Spleen (tissue), 11 donors: Measurements from ENCODE around the gene LYVE1. TPM values are rescaled to one million over a fixed set of nuclear protein-coding genes. Genes with fewer than 3 reads are reported as not detected.
A peak's percentile ranks its signal among the peaks of the same experiment; 100 is the strongest.

Source experiments
- DNase-seq: peaks from one replicate; pipeline ENCODE4 v3.0.0-alpha.2; 2020
- H3K27ac ChIP-seq, 8 donors: fragments of 200-600 bp; sonication (generic) in 7 of 8; 1 replicate in 4 of 8; 2 replicates in 4 of 8; pipeline versions ENCODE4 v1.5.0 to v1.8.0; 2016 to 2021; ENCODE audit warnings: inconsistent platforms in 4 of 8, mild to moderate bottlenecking in 4 of 8, moderate library complexity in 1 of 8
- H3K27me3 ChIP-seq, 7 donors: fragments of 200-600 bp; sonication (generic) in 6 of 7; replicated peaks in 1 of 7; 1 replicate in 4 of 7; 2 replicates in 3 of 7; pipeline versions ENCODE4 v1.5.0 to v1.8.0; 2016 to 2021; ENCODE audit warnings: inconsistent platforms in 3 of 7, mild to moderate bottlenecking in 1 of 7
- H3K36me3 ChIP-seq, 6 donors: fragments of 200-600 bp; sonication (generic) in 5 of 6; 1 replicate in 4 of 6; 2 replicates in 2 of 6; pipeline versions ENCODE4 v1.5.0 to v1.8.0; 2016 to 2021; ENCODE audit warnings: inconsistent platforms in 2 of 6
- H3K4me1 ChIP-seq, 6 donors: fragments of 200-600 bp; sonication (generic) in 5 of 6; 1 replicate in 3 of 6; 2 replicates in 3 of 6; pipeline versions ENCODE4 v1.5.0 to v1.8.0; 2016 to 2021; ENCODE audit warnings: inconsistent platforms in 3 of 6
- H3K4me3 ChIP-seq, 8 donors: fragments of 200-600 bp; sonication (generic) in 7 of 8; 1 replicate in 4 of 8; 2 replicates in 4 of 8; pipeline versions ENCODE4 v1.5.0 to v1.8.0; 2016 to 2021; ENCODE audit warnings: inconsistent platforms in 4 of 8, mild to moderate bottlenecking in 4 of 8, moderate library complexity in 2 of 8
- H3K9me3 ChIP-seq, 8 donors: fragments of 200-600 bp; sonication (generic) in 7 of 8; 1 replicate in 4 of 8; 2 replicates in 4 of 8; pipeline versions ENCODE4 v1.5.0 to v1.8.0; 2016 to 2021; ENCODE audit warnings: inconsistent platforms in 4 of 8
- CTCF ChIP-seq, 11 experiments: fragments of 200-600 bp in 7 of 11; fragments of 450-650 bp in 4 of 11; sonication (generic) in 4 of 11; IDR thresholded peaks in 8 of 11; conservative IDR thresholded peaks in 3 of 11; 1 replicate in 7 of 11; 2 replicates in 4 of 11; pipeline versions ENCODE4 v1.4.0 to v1.8.0; 2016 to 2021; ENCODE audit warnings: antibody characterized with exemption in 11 of 11, inconsistent platforms in 4 of 11, mild to moderate bottlenecking in 1 of 11
- POLR2A ChIP-seq, 3 donors: fragments of 450-650 bp; IDR thresholded peaks; one replicate each; pipeline ENCODE4 v1.5.1; 2017; ENCODE audit warnings: antibody characterized with exemption in 3 of 3, mild to moderate bottlenecking in 1 of 3
- POLR2AphosphoS5 ChIP-seq, 3 donors: sonication (generic); formaldehyde crosslinking; IDR thresholded peaks; one replicate each; pipeline ENCODE4 v1.5.1; 2017; ENCODE audit warnings: antibody characterized with exemption in 3 of 3
- WGBS, 5 donors: extraction: QIAGEN DNeasy Blood & Tissue Kit in 3 of 5; methylation state at CpG; one replicate each; pipeline versions ENCODE4 v1.1.5 to v1.1.7; 2013 to 2018; 5-methylcytosine and 5-hydroxymethylcytosine counted together
- intact Hi-C: fragments of 100-400 bp; cut with DNase I; formaldehyde crosslinking; loops from one replicate; pipeline ENCODE4 v1.15.0; 2023; ENCODE audit warnings: low total_unique reads
- polyA plus RNA-seq, 3 donors: library from polyadenylated mRNA; stranded (reverse); fragments of 200-250 nt; gene quantifications; one replicate each; pipeline ENCODE4 v1.2.1, GENCODE V29; 2013
- total RNA-seq, 7 donors: library from RNA; depleted of rRNA in 3 of 7; stranded (reverse); fragments of >200 nt in 3 of 7; fragmentation: NEBNext Ultra II Directional in 4 of 7; extraction: Animal tissue kit (Norgen Biotek cat#: 25700) in 4 of 7; gene quantifications; one replicate each; pipeline versions ENCODE4 v1.1.0 to v1.2.1, GENCODE V29; 2016 to 2021
- donor health status: healthy with polysubstance abuse.
- donor health status: DM: no; HTN: no; CAD: no; lungs with moderate emphysema.
- donor health status: DM: no; HTN: no; CAD: no.
- donor health status: Bipolar disorder and iron deficiency.
- donor health status: healthy.
- donor health status: DM: no; HTN: no; CAD: no.
- donor health status: DM: yes; HTN: yes; CAD: no.

LYVE1 gene
- total and polyA plus RNA-seq, 10 donors: 20.2 to 338 (median 134) TPM

GRCh38 chr11:10588904-10589303, 20.4 kb upstream of the LYVE1 start:
- intact Hi-C loops: no loop called here
- no peaks in the 10 kb centered on the region for H3K9me3 ChIP-seq
- H3K27me3 ChIP-seq: no peaks in the 10 kb centered on the region
- no peak for TF ChIP-seq POLR2AphosphoS5 (IDR thresholded peaks at IDR 0.05)
- no peak for TF ChIP-seq POLR2A (IDR thresholded peaks at IDR 0.05)
- no peak for TF ChIP-seq CTCF (IDR thresholded peaks at IDR 0.05 in 8 of 11, conservative IDR thresholded peaks at IDR 0.05 in 3 of 11)
- H3K4me1 ChIP-seq: peaks cover 0 to 34% (median 11%) of the 10 kb centered on the region in 6 donors
- no peak overlapping the region for H3K27ac ChIP-seq
- WGBS, 5 donors: 60 to 79% (median 63%) methylated on average over 2 of the region's 2 CpGs
- no peak overlapping the region for H3K4me3 ChIP-seq
- H3K36me3 ChIP-seq: peaks cover 0 to 32% (median 0%) of the 10 kb centered on the region in 6 donors
- DNase-seq: no peak

- H3K36me3 ChIP-seq: peaks cover 0 to 23% (median 0%) of the 10 kb centered on the region in 6 donors
- H3K4me1 ChIP-seq: peaks cover 0 to 41% (median 20%) of the 10 kb centered on the region in 6 donors
- 86 to 94% (median 93%) methylated on average over 3 of the region's 3 CpGs for WGBS, 5 donors
- no peak overlapping the region for H3K4me3 ChIP-seq
- no peak for DNase-seq
- no peaks in the 10 kb centered on the region for H3K9me3 ChIP-seq
- H3K27ac ChIP-seq: no peak overlapping the region
- intact Hi-C loops: no loop called here
- H3K27me3 ChIP-seq: no peaks in the 10 kb centered on the region
- TF ChIP-seq POLR2AphosphoS5 (IDR thresholded peaks at IDR 0.05) (no peak), CTCF (IDR thresholded peaks at IDR 0.05 in 8 of 11, conservative IDR thresholded peaks at IDR 0.05 in 3 of 11) (no peak), POLR2A (IDR thresholded peaks at IDR 0.05) (no peak)
Observed at GRCh38 chr11:10587995-10588394, 19.5 kb upstream of the LYVE1 start.

GRCh38 chr11:10587388-10587787, 18.9 kb upstream of the LYVE1 start:
- Histone ChIP-seq H3K27me3 (no peaks in the 10 kb centered on the region), H3K27ac (peak overlapping the region in 1 of 8 donors; percentile 5), H3K36me3 (peaks cover 0 to 22% (median 0%) of the 10 kb centered on the region in 6 donors), H3K4me3 (no peak overlapping the region), H3K9me3 (no peaks in the 10 kb centered on the region), H3K4me1 (peaks cover 4 to 41% (median 24%) of the 10 kb centered on the region in 6 donors)
- intact Hi-C loops: no loop called here
- no peak for DNase-seq
- TF ChIP-seq CTCF (IDR thresholded peaks at IDR 0.05 in 8 of 11, conservative IDR thresholded peaks at IDR 0.05 in 3 of 11) (no peak), POLR2AphosphoS5 (IDR thresholded peaks at IDR 0.05) (no peak), POLR2A (IDR thresholded peaks at IDR 0.05) (no peak)
- 89 to 96% (median 95%) methylated on average over 7 of the region's 7 CpGs for WGBS, 5 donors

GRCh38 chr11:10584071-10584501, 15.6 kb upstream of the LYVE1 start:
- intact Hi-C loops: no loop called here
- no peaks in the 10 kb centered on the region for H3K9me3 ChIP-seq
- TF ChIP-seq POLR2A (IDR thresholded peaks at IDR 0.05) (no peak), CTCF (IDR thresholded peaks at IDR 0.05 in 8 of 11, conservative IDR thresholded peaks at IDR 0.05 in 3 of 11) (no peak), POLR2AphosphoS5 (IDR thresholded peaks at IDR 0.05) (peak in 1 of 3 donors; percentile 11)
- H3K27ac ChIP-seq: peak overlapping the region; percentile 13 to 89 (median 76)
- H3K4me1 ChIP-seq: peaks cover 27 to 63% (median 52%) of the 10 kb centered on the region in 6 donors
- H3K27me3 ChIP-seq: no peaks in the 10 kb centered on the region
- no peak overlapping the region for H3K4me3 ChIP-seq
- 13 to 25% (median 21%) methylated on average over 3 of the region's 3 CpGs for WGBS, 5 donors
- DNase-seq: no peak
- peaks cover 0 to 12% (median 0%) of the 10 kb centered on the region in 6 donors for H3K36me3 ChIP-seq
